Left lung (tissue), 10 donors: Measurements from ENCODE around the gene ZSCAN31. TPM values are rescaled to one million over a fixed set of nuclear protein-coding genes. Genes with fewer than 3 reads are reported as not detected.

Experiments
- ATAC-seq: fragments of 200-7000 bp; cut with Tn5 transposase; one replicate; pipeline ENCODE4 v1.9.1; 2020; ENCODE audit warnings: moderate library complexity
- DNase-seq, 4 donors: peaks; one replicate each; pipeline ENCODE4 v3.0.0-alpha.2; 2013 to 2020
- H3K27ac ChIP-seq, 2 donors: fragments of 200-600 bp; sonication (generic) in 1 of 2; one replicate each; pipeline versions ENCODE4 v1.5.0 to v1.8.0; 2020 to 2021
- H3K27me3 ChIP-seq, 2 donors: fragments of 200-600 bp; sonication (generic) in 1 of 2; one replicate each; pipeline versions ENCODE4 v1.5.0 to v1.8.0; 2020 to 2021
- H3K36me3 ChIP-seq, 2 donors: fragments of 200-600 bp; sonication (generic) in 1 of 2; one replicate each; pipeline versions ENCODE4 v1.5.0 to v1.8.0; 2020 to 2021
- H3K4me1 ChIP-seq, 2 donors: fragments of 200-600 bp; one replicate each; pipeline ENCODE4 v1.8.0; 2021
- H3K4me3 ChIP-seq, 2 donors: fragments of 200-600 bp; sonication (generic) in 1 of 2; one replicate each; pipeline versions ENCODE4 v1.5.0 to v1.8.0; 2020 to 2021; ENCODE audit warnings: mild to moderate bottlenecking in 1 of 2
- H3K9me3 ChIP-seq, 2 donors: fragments of 200-600 bp; sonication (generic) in 1 of 2; one replicate each; pipeline versions ENCODE4 v1.5.0 to v1.8.0; 2020 to 2021
- CTCF ChIP-seq, 2 donors: fragments of 200-600 bp; sonication (generic) in 1 of 2; IDR thresholded peaks; one replicate each; pipeline versions ENCODE4 v1.5.0 to v1.8.0; 2021; ENCODE audit warnings: antibody characterized with exemption in 2 of 2
- intact Hi-C, 2 donors: fragments of 100-400 bp; cut with DNase I; formaldehyde crosslinking; loops; one replicate each; pipeline versions ENCODE4 v1.11.2 to v1.14.2; 2022
- polyA plus RNA-seq, 6 donors: library from polyadenylated mRNA; unstranded; fragments of 120-200 nt; gene quantifications; one replicate each; pipeline ENCODE4 v1.2.1, GENCODE V29; 2013; ENCODE audit not compliant: insufficient read length in 6 of 6
- total RNA-seq, 2 donors: library from RNA; stranded (reverse); fragmentation: NEBNext Ultra II Directional; extraction: Animal tissue kit (Norgen Biotek cat#: 25700); gene quantifications; one replicate each; pipeline ENCODE4 v1.2.1, GENCODE V29; 2021
- donor health status: DM: no; HTN: yes; CAD: no.
- donor health status: DM: no; HTN: no; CAD: no.

ZSCAN31 gene
- total and polyA plus RNA-seq, 8 donors, result 7.1 to 30.8 (median 10.9) TPM

GRCh38 chr6:28277746-28278145 is 58.2 kb downstream of the ZSCAN31 start:
- peaks cover 0 to 16% of the 10 kb centered on the region in 2 donors for H3K4me1 ChIP-seq
- ATAC-seq (no peak), DNase-seq (no peak)
- H3K9me3 ChIP-seq, result peaks cover 0 to under 1% of the 10 kb centered on the region in 2 donors
- intact Hi-C loops, result no loop called here
- TF ChIP-seq CTCF (IDR thresholded peaks at IDR 0.05), result no peak
- H3K27ac ChIP-seq, result no peak overlapping the region
- peaks cover 0 to 7% of the 10 kb centered on the region in 2 donors for H3K27me3 ChIP-seq
- peaks cover 0 to 44% of the 10 kb centered on the region in 2 donors for H3K36me3 ChIP-seq
- H3K4me3 ChIP-seq, result no peak overlapping the region

- Histone ChIP-seq H3K9me3 (no peaks in the 10 kb centered on the region), H3K36me3 (peaks cover 0 to 56% of the 10 kb centered on the region in 2 donors), H3K4me3 (no peak overlapping the region), H3K27ac (no peak overlapping the region), H3K27me3 (no peaks in the 10 kb centered on the region), H3K4me1 (peaks cover 0 to 2% of the 10 kb centered on the region in 2 donors)
- no peak for ATAC-seq
- no peak for DNase-seq
- no peak for TF ChIP-seq CTCF (IDR thresholded peaks at IDR 0.05)
- intact Hi-C loops, result no loop called here
Observed at GRCh38 chr6:28274888-28275287, 61.1 kb downstream of the ZSCAN31 start.

Other genes starting within 250 kb of the ZSCAN31 start
- 1 to 10 TPM; 3.0 to 4.6 TPM for gene ZSCAN16, start 211.5 kb downstream of the ZSCAN31 start, total RNA-seq
- 10 to 100 TPM in 5 of 6 donors, 1 to 10 TPM in 1; 8.9 to 12.0 (median 10.3) TPM for gene ZSCAN16, start 211.5 kb downstream of the ZSCAN31 start, polyA plus RNA-seq
- gene ZKSCAN8, start 194.3 kb downstream of the ZSCAN31 start, total RNA-seq, result 10 to 100 TPM; 14.1 to 15.4 TPM
- gene ZKSCAN8, start 194.3 kb downstream of the ZSCAN31 start, polyA plus RNA-seq, result 10 to 100 TPM; 40.5 to 50.2 (median 45.6) TPM
- gene ZSCAN9, start 110.9 kb downstream of the ZSCAN31 start, total RNA-seq, result 10 to 100 TPM; 10.6 to 12.3 TPM
- 10 to 100 TPM; 34.6 to 39.8 (median 37.1) TPM for gene ZSCAN9, start 110.9 kb downstream of the ZSCAN31 start, polyA plus RNA-seq
- gene ZKSCAN4, start 83.9 kb downstream of the ZSCAN31 start, total RNA-seq, result 1 to 10 TPM; 4.9 to 5.4 TPM
- 10 to 100 TPM; 10.8 to 13.4 (median 11.9) TPM for gene ZKSCAN4, start 83.9 kb downstream of the ZSCAN31 start, polyA plus RNA-seq
- gene NKAPL, start 76.9 kb downstream of the ZSCAN31 start, total RNA-seq, result 1 to 10 TPM; 1.0 to 1.5 TPM
- gene NKAPL, start 76.9 kb downstream of the ZSCAN31 start, polyA plus RNA-seq, result 1 to 10 TPM in 5 of 6 donors, under 1 TPM in 1; 0.87 to 1.3 (median 1.1) TPM
- 1 to 10 TPM; 9.6 to 9.9 TPM for gene ZSCAN26, start 69.0 kb downstream of the ZSCAN31 start, total RNA-seq
- gene ZSCAN26, start 69.0 kb downstream of the ZSCAN31 start, polyA plus RNA-seq, result 10 to 100 TPM; 34.4 to 50.2 (median 40.3) TPM
- gene PGBD1, start 54.6 kb downstream of the ZSCAN31 start, total RNA-seq, result 1 to 10 TPM; 3.8 to 4.6 TPM
- 10 to 100 TPM; 12.4 to 15.3 (median 12.8) TPM for gene PGBD1, start 54.6 kb downstream of the ZSCAN31 start, polyA plus RNA-seq
- gene ZKSCAN3, start 13.8 kb upstream of the ZSCAN31 start, total RNA-seq, result 1 to 10 TPM; 7.0 to 7.7 TPM
- gene ZKSCAN3, start 13.8 kb upstream of the ZSCAN31 start, polyA plus RNA-seq, result 10 to 100 TPM; 10.6 to 15.7 (median 14.0) TPM
- gene ZSCAN12, start 63.6 kb upstream of the ZSCAN31 start, total RNA-seq, result 1 to 10 TPM; 5.2 to 6.0 TPM
- 10 to 100 TPM; 14.4 to 20.1 (median 16.6) TPM for gene ZSCAN12, start 63.6 kb upstream of the ZSCAN31 start, polyA plus RNA-seq
- gene ZSCAN23, start 107.3 kb upstream of the ZSCAN31 start, total RNA-seq, result 1 to 10 TPM; 1.2 to 5.2 TPM
- gene ZSCAN23, start 107.3 kb upstream of the ZSCAN31 start, polyA plus RNA-seq, result 10 to 100 TPM; 15.2 to 25.0 (median 22.1) TPM
- not detected for gene GPX6, start 179.6 kb upstream of the ZSCAN31 start, total RNA-seq
- gene GPX6, start 179.6 kb upstream of the ZSCAN31 start, polyA plus RNA-seq, result 1 to 10 TPM in 4 of 6 donors, under 1 TPM in 2; 0.71 to 2.0 (median 1.5) TPM
- not detected for gene GPX5, start 189.7 kb upstream of the ZSCAN31 start, total RNA-seq
- under 1 TPM in 4 of 6 donors, not detected in 2; 0.11 to 0.31 (median 0.22) TPM for gene GPX5, start 189.7 kb upstream of the ZSCAN31 start, polyA plus RNA-seq